GM19099 (cell line): ENCODE results near the gene PLEKHM2.

Experiments used
- POLR2A ChIP-seq: IDR thresholded peaks from 3 replicates; pipeline ENCODE4 v1.6.1; 2011; ENCODE audit warnings: low read depth; ENCODE audit not compliant: insufficient read length; ENCODE audit errors: extremely low read depth

The PLEKHM2 gene

GRCh38 chr1:15727021-15727420, 42.9 kb downstream of the PLEKHM2 start:
- TF ChIP-seq POLR2A = no peak

DNA sequence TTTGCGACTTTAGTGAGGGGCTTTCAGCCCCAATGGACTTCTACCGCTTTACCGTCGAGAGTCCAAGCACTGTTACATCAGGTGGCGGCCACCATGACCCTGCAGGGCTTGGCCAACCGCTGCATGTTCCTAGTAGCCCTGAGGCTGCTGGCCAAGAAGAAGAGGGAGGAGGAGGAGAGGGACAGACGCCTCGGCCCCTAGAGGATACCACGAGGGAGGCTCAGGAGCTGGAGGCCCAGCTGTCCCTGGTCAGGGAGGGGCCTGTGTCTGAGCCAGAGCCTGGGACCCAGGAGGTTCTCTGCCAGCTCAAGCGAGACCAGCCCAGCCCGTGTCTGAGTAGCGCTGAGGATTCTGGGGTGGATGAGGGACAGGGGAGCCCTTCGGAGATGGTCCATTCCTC, 43.3 kb downstream of the PLEKHM2 start:
- no peak for TF ChIP-seq POLR2A

GRCh38 chr1:15727866-15728534, 43.9 kb downstream of the PLEKHM2 start:
- no peak for TF ChIP-seq POLR2A

GRCh38 chr1:15728937-15729657, 45.0 kb downstream of the PLEKHM2 start:
- no peak for TF ChIP-seq POLR2A

DNA sequence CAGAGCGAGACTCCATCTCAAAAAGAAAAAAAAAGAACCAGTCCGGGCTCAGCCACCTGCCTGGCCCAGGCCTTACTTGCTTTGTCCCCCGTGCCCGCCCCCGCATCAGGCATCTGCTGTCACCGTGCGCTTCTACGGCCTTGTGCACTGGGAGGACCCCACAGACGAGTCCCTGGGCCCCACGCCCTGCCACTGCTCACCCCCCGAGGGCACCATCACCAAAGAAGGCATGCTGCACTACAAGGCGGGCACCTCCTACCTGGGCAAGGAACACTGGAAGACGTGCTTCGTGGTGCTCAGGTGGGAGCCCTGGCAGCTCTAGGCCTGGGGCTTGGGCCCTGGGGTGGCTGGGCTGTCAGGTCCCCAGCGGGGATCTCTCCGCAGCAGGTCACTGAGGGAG, 46.3 kb downstream of the PLEKHM2 start:
- no peak for TF ChIP-seq POLR2A

- no peak for TF ChIP-seq POLR2A
Observed at GRCh38 chr1:15730936-15731335, 46.8 kb downstream of the PLEKHM2 start.

- no peak for TF ChIP-seq POLR2A
Observed at GRCh38 chr1:15731735-15732685, 47.9 kb downstream of the PLEKHM2 start.

DNA sequence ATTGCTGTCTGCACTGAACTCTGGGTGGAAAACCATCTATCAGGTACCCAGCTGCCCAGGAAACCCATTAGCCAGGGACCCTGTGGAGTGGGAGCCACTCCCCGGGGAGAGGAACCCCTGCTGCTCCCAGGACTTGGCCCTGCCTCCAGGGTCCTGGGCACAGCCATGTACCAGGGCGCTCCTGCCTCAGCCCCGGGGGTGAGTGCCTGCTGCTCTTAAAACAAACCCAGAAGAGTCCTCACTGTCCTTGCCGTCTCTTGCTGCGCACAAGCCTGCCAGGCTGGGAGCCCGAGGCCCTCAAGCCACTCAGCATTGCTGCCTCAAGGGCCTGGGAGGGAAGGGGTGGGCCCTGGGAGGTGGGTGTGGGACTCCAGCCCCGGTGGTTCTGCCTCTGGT, 48.6 kb downstream of the PLEKHM2 start:
- no peak for TF ChIP-seq POLR2A

DNA sequence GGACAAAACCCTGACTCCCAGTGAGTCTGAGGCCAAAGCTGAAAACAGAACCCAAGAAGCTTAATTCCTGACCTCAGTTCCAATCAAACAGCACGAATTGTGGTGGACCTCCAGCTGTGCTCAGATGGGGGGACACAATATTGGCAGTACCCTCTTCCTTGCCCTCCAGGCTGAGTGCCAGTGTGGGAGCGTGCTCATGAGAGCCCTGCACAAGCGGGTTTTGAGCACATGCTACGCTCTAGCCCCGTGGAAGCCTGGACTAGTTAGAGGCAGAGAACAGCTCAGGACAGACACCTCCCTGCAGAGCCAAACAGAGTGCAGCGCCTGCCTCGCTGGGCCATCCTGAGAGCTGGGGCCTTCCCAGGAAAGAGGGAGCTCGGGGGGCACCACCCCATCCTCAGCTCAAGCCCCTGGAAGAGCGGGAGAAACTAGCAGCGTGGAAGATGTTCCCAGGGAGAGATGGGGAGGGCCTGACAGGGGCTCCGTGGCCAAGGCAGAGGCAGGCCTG, 49.2 kb downstream of the PLEKHM2 start:
- TF ChIP-seq POLR2A = no peak

- no peak for TF ChIP-seq POLR2A
Observed at GRCh38 chr1:15733726-15734226, 49.7 kb downstream of the PLEKHM2 start.

DNA sequence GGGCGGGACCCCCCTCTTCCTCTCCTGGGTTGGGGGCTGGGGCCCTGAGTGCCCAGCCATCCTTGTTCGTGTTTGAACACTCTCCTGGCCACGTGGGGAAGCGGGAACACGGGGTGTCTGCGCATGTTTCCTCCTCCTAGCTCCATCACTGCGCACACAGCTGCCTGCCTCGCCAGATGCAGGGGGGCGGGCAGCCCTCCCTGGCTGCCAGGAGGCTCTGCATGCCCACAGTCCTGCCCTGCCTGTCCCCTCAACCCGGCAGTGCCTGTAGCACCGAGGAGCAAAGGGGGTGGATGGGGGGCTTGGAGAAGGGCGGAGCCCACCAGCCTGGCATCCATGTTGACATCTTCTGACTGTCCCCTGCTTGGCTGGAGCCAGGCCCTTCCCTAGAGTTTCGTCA, 50.2 kb downstream of the PLEKHM2 start:
- no peak for TF ChIP-seq POLR2A

GRCh38 chr1:15734901-15735300, 50.8 kb downstream of the PLEKHM2 start:
- TF ChIP-seq POLR2A = no peak

DNA sequence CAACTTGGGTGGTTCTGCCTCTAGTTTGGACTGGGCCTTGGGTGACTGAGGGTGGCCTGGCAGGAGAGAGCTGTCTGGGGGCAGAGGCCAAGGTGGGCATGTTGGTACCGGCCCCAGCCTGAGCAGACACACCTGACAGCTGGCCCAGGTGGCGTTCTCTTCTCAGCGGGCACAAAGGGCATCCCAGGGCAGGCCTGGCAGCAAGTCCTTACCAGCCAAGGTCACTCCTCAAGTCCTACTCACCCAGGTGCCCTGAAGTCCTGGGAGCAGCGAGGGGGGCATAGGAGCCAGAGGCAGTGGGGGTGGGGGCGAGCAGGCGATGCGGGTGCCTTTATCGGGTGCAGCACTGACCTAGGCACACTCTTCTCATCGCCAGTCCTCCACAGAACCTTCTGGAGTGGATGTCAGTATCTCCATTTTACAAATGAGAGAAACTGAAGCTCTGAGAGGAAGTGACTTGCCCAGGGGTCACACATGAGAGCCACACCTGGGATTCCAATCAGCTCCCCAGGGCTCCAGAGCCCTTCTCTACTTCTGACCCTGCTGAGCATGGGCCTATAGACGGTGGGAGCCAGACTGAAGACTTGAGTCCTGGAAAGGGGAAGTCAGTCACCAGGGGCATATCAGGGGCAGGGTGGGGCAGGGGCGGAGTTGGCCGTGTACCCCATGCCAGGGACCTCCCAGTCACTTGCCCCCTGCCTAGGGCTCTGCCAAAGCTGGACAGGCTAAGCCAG, 51.4 kb downstream of the PLEKHM2 start:
- no peak for TF ChIP-seq POLR2A
